SU-DHL-6 (cell line): ENCODE results near the gene SEMA5A.

Experiments
- CTCF ChIP-seq: fragments of 200-600 bp; sonication (generic); IDR thresholded peaks from one replicate; pipeline ENCODE4 v1.5.1; 2017; ENCODE audit warnings: antibody characterized with exemption, mild to moderate bottlenecking, low read length, moderate library complexity; ENCODE audit not compliant: insufficient read depth, poor library complexity, severe bottlenecking
- EZH2phosphoT487 ChIP-seq: fragments of 200-600 bp; sonication (generic), shearing (Covaris generic); conservative IDR thresholded peaks from 2 replicates; pipeline ENCODE4 v1.6.1; 2018; ENCODE audit warnings: mild to moderate bottlenecking, antibody characterized with exemption, low read length, moderate library complexity, mixed read lengths

GRCh38 chr5:9283473-9283872, 262.4 kb downstream of the SEMA5A start:
- no peak for TF ChIP-seq CTCF
- no peak for TF ChIP-seq EZH2phosphoT487
